Activated naive CD8-positive, alpha-beta T cell treated with anti-CD3 and anti-CD28 coated beads, Interleukin-2, amount 10 ng/mL, durations not matched to agents 7 days and 5 days (primary cell): ENCODE data around the gene ADAM12. TPM values are rescaled to one million over a fixed set of nuclear protein-coding genes. Genes with fewer than 3 reads are reported as not detected.
"Not testable (repeated sequence)": the region's sequence is repeated elsewhere in the genome, so short reads cannot be mapped to it uniquely, and the experiment has no call there.

Source experiments
- ATAC-seq: fragments of 150-1000 bp; cut with Tn5 transposase; one replicate; pipeline ENCODE4 v1.10.0; 2021; ENCODE audit warnings: low read depth, moderate library complexity
- POLR2A ChIA-PET: fragments of 350-600 bp; sonication (Branson Sonifier 250); formaldehyde crosslinking; loops from one replicate; lab custom pipeline; 2021; ENCODE audit warnings: antibody characterized with exemption; lab: Charles Lee
- DNase-seq: peaks from one replicate; pipeline ENCODE4 v3.0.0; 2021
- H3K27ac Mint-ChIP-seq: one replicate; pipeline ENCODE4 v1.8.0; 2022; ENCODE audit warnings: mild to moderate bottlenecking, mixed read lengths
- H3K27me3 Mint-ChIP-seq: one replicate; pipeline ENCODE4 v1.8.0; 2022; ENCODE audit warnings: mild to moderate bottlenecking, moderate library complexity, mixed read lengths
- H3K36me3 Mint-ChIP-seq: one replicate; pipeline ENCODE4 v1.8.0; 2021; ENCODE audit warnings: mild to moderate bottlenecking, mixed read lengths
- H3K4me1 Mint-ChIP-seq: one replicate; pipeline ENCODE4 v1.8.0; 2021; ENCODE audit warnings: mixed read lengths
- H3K4me3 Mint-ChIP-seq: one replicate; pipeline ENCODE4 v1.8.0; 2022; ENCODE audit warnings: mild to moderate bottlenecking, moderate library complexity, mixed read lengths
- H3K9me3 Mint-ChIP-seq: one replicate; pipeline ENCODE4 v1.8.0; 2021; ENCODE audit warnings: mixed read lengths
- total RNA-seq, 2 experiments: library from RNA; stranded (reverse); gene quantifications; one replicate each; pipeline ENCODE4 v1.2.3, GENCODE V29; 2021

Gene ADAM12
- total RNA-seq, 2 experiments from 2014 or later = 0.17 to 0.39 TPM

DNA sequence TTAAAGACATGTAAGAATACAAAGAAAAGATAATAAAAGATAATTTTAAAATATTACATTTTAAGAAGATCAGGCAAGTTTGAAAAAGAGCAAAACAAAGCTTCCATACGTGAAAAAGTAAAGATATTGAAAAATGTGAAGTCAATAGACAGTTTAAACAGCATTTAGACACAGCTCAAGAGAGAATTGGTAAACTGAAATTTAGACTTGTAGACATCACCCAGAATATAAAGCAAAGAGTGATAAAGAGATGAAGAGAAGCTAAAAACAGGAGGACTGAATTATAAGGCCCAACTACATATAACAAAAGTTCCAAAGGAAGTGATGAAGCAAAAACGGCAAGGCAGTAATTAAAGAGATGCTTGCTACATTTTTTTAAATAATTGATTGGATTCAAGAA lies 13.8 kb downstream of the ADAM12 start:
- H3K9me3 Mint-ChIP-seq = peaks cover 2% of the 10 kb centered on the region
- POLR2A ChIA-PET = no interaction called here
- H3K4me1 Mint-ChIP-seq = no peaks in the 10 kb centered on the region
- H3K36me3 Mint-ChIP-seq = no peaks in the 10 kb centered on the region
- DNase-seq (no peak), ATAC-seq (no peak)
- no peaks in the 10 kb centered on the region for H3K27me3 Mint-ChIP-seq
- H3K27ac Mint-ChIP-seq = no peak overlapping the region
- H3K4me3 Mint-ChIP-seq = no peak overlapping the region

DNA sequence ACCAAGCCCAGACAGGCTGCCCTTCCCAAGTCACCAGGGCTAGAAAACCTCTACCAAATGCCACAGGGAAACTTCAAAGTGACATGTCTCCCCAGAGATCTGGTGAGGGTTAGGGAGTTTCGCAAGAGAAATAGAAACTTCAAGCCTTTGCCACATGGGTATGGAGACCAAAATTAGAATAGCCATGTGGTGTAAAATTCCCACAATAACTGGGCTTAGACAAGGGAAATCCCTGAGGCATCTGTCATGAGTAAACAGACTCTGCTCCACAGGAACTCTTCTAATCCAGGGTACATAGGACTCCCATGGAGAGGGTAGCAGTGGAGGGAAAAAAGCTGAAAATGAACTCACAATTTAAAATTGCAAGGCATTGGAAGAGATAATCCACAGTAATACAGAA lies 14.3 kb downstream of the ADAM12 start:
- POLR2A ChIA-PET = no interaction called here
- no peak overlapping the region for H3K27ac Mint-ChIP-seq

DNA sequence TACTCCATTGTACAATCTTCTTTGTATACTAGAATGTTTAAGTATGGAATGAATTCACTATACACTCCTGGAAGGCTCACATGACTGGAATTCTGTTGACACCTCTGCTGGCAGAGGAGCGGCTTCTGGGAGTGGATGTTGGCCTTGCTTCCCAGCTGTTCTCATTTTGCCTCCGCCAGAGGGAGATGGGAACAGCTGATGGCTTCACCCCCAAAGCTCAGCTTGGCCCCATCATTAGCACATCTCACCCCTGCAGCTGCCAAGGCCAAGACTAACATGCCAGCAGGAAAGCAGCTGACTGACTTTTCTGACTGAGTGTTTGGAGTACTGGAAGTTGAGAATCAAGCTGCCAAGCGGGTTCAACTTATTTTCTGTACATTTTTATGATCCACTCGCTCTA lies 15.1 kb downstream of the ADAM12 start:
- ATAC-seq = no peak

More for the DNA sequence above, 14.3 kb downstream of the ADAM12 start:
- Mint-ChIP-seq H3K4me3 (no peak overlapping the region), H3K27me3 (no peaks in the 10 kb centered on the region), H3K4me1 (no peaks in the 10 kb centered on the region), H3K36me3 (no peaks in the 10 kb centered on the region), H3K9me3 (peaks cover 2% of the 10 kb centered on the region)
- DNase-seq = no peak
- ATAC-seq = no peak

DNA sequence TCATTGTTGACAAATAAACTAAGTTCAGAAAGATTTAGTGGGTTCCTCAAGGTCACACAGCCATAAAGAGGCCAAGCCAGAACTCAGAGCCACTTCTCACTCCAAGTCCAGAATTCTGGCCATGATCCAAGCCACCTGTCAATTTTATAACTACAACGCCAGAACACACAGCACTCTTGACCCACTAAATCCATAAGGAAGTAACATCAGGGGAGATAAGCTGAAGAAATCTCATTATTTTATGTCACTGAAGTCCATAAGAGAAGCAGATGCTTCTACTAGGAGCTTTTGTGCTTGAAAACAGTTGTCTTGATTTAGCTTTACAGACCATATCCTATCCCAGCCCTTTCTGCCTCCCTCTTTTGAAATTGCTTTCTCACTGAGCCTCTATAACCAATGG lies 15.9 kb downstream of the ADAM12 start:
- Mint-ChIP-seq H3K36me3 (no peaks in the 10 kb centered on the region), H3K27ac (no peak overlapping the region), H3K4me3 (no peak overlapping the region), H3K4me1 (no peaks in the 10 kb centered on the region), H3K9me3 (peaks cover 2% of the 10 kb centered on the region), H3K27me3 (no peaks in the 10 kb centered on the region)
- ATAC-seq = no peak
- POLR2A ChIA-PET = no interaction called here
- no peak for DNase-seq

More for the DNA sequence above, 15.1 kb downstream of the ADAM12 start:
- H3K27ac Mint-ChIP-seq = no peak overlapping the region
- no peaks in the 10 kb centered on the region for H3K27me3 Mint-ChIP-seq
- no peak for DNase-seq
- H3K36me3 Mint-ChIP-seq = no peaks in the 10 kb centered on the region
- POLR2A ChIA-PET = no interaction called here
- H3K4me3 Mint-ChIP-seq = no peak overlapping the region
- H3K9me3 Mint-ChIP-seq = peaks cover 2% of the 10 kb centered on the region
- H3K4me1 Mint-ChIP-seq = no peaks in the 10 kb centered on the region

DNA sequence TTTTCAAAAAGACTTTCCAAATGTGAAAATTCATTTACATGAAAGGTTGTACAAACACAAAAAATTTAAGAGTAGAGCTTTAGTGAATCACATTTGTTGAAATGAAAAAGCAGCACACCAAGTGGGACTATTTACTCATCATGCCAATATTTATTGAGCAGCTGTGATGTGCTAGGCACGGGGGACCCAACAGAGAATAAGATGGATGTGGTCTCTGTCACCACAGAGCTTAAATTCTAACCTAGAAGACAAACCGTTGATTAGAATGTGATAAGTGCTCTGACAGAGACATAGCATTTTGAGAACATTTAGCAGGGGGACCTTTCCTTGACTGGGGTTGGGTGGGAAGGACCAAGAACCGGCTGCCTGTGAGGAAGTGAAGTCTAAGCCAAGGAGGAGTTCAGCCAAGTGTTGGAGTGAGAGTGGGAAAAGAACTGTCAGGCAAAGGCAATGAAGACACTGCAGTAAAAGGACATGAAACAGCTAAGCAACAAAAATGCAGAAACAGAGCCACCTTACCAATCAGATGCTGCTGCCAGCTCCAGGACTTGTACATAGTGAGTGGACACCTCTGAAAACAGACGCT lies 19.1 kb downstream of the ADAM12 start:
- Mint-ChIP-seq H3K27ac (no peak overlapping the region), H3K36me3 (no peaks in the 10 kb centered on the region), H3K9me3 (no peaks in the 10 kb centered on the region), H3K27me3 (no peaks in the 10 kb centered on the region), H3K4me1 (no peaks in the 10 kb centered on the region), H3K4me3 (no peak overlapping the region)
- DNase-seq (no peak), ATAC-seq (no peak)
- POLR2A ChIA-PET = no interaction called here

DNA sequence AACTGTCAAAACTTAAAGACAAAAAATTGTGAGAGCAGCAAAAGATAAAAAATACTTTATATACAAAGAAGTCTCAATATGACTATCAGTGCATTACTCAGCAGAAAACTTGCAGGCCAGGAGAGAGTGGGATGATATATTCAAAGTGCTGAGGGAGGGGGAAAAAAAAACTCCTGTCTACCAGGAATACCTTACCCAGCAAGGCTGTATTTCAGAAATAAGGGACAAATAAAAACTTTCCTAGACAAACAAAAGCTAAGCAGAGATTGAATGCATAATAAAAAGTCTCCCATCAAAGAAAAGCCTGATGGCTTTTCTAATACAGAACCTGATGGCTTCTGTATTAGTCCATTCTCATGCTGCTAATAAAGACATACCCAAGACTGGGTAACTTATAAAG lies 31.1 kb downstream of the ADAM12 start:
- Mint-ChIP-seq H3K4me3 (no peak overlapping the region), H3K9me3 (peaks cover 14% of the 10 kb centered on the region), H3K4me1 (no peaks in the 10 kb centered on the region), H3K27ac (no peak overlapping the region), H3K36me3 (no peaks in the 10 kb centered on the region), H3K27me3 (no peaks in the 10 kb centered on the region)
- POLR2A ChIA-PET = no interaction called here
- no peak for DNase-seq
- no peak for ATAC-seq

DNA sequence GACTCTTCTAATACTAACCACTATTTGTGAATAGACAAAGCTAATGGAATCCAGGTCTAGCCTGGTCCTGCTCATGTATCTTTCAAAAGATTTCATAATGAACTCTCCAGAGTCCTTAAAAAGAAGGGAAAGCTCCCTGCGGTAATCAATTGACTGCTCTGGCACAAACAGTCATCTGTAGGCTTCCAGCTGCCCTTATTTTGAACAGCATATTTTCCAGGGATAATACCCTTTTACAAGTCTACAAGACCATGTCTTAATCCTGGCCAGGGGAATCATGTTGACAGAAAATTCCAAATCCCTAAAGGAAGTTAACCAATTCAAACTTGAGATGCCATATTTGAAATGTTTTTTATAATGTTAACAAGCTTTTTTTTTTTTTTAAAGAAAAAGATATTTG lies 34.6 kb downstream of the ADAM12 start:
- Mint-ChIP-seq H3K27ac (no peak overlapping the region), H3K27me3 (no peaks in the 10 kb centered on the region), H3K4me3 (no peak overlapping the region), H3K4me1 (no peaks in the 10 kb centered on the region), H3K36me3 (no peaks in the 10 kb centered on the region), H3K9me3 (peaks cover 10% of the 10 kb centered on the region)
- DNase-seq (no peak), ATAC-seq (no peak)
- POLR2A ChIA-PET = no interaction called here

DNA sequence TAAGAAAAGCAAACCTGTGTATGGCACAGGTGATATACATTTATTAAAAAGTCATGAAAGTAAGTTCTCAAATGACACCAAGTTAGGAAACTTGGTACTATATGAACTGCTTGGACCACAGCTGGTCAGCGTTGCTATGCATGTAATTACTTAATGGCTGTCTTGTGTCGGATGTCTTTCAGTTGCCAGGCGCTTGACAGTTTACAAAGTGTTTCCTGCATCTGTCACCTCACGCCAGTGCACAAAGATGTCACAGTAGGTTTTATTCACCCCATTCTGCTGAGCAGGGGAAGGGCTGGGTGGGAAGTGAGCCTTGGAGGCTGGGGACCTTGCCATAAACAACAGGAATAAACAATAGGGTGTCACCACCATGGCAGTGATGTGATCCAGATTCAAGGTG lies 35.8 kb downstream of the ADAM12 start:
- H3K27me3 Mint-ChIP-seq = no peaks in the 10 kb centered on the region
- DNase-seq (no peak), ATAC-seq (no peak)
- H3K27ac Mint-ChIP-seq = no peak overlapping the region
- H3K9me3 Mint-ChIP-seq = peaks cover 7% of the 10 kb centered on the region
- no peaks in the 10 kb centered on the region for H3K4me1 Mint-ChIP-seq
- H3K36me3 Mint-ChIP-seq = no peaks in the 10 kb centered on the region
- H3K4me3 Mint-ChIP-seq = no peak overlapping the region
- POLR2A ChIA-PET = no interaction called here

DNA sequence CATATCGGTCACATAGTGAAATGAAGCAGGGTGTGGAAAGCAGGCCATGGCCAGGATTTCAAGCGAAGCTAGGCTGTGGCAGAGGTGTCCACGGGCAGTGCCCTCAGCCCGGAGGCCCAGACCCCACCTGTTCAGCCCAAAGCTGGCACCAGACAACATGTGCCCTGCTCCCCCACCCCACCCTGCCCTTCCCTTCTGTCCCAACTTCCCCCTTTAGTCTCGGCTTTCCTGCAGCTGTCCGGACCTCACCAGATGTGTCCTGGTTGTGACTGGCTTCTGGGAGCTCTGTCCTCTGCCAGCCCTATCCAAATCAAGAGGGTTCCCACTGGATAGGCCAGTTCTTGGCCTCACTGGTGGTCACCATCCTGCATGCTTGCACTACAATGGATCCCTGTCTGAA lies 37.3 kb downstream of the ADAM12 start:
- no peak overlapping the region for H3K4me3 Mint-ChIP-seq
- H3K9me3 Mint-ChIP-seq = peaks cover 2% of the 10 kb centered on the region
- DNase-seq = no peak
- no peaks in the 10 kb centered on the region for H3K4me1 Mint-ChIP-seq
- no peak overlapping the region for H3K27ac Mint-ChIP-seq
- H3K27me3 Mint-ChIP-seq = no peaks in the 10 kb centered on the region
- H3K36me3 Mint-ChIP-seq = no peaks in the 10 kb centered on the region
- ATAC-seq = no peak
- POLR2A ChIA-PET = no interaction called here

DNA sequence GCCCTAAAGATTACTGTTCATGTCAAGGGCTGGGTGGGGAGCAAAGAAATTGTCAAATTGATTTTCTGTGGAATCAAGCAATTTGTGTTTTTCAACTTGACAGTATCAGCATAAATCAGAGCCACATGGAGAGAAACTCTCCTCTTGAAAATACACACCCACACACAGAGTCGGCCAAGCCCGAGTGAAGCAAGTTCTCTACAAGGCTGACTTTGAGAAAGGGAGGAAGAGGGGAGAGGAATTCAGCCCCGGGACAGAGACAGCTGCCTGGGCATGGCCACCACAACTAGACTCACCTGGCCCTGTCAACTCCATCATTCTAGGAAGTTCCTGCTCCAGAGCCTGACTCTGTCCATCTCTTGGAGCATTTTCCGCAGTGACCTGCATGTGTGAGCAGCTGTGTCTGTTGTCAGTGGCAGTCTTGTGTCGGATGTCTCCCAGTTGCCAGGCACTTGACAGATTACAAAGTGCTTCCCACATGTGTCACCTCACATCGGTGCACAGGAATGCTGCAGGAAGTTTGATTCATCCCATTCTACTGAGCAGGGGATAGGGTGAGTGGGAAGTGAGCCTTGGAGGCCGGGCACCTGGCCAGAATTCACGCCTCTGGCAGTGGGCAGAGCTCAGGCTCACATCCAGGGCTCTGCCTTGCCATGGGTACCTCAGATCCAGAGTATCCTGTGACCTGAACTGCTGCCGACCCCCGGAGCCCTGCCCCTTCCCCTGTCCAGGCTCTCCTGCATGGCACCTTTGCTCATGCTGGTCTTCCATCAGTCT lies 37.9 kb downstream of the ADAM12 start:
- no peak for ATAC-seq
- no peak for DNase-seq
- no peaks in the 10 kb centered on the region for H3K4me1 Mint-ChIP-seq
- H3K36me3 Mint-ChIP-seq = no peaks in the 10 kb centered on the region
- no peak overlapping the region for H3K4me3 Mint-ChIP-seq
- POLR2A ChIA-PET = no interaction called here
- no peak overlapping the region for H3K27ac Mint-ChIP-seq
- H3K9me3 Mint-ChIP-seq = no peaks in the 10 kb centered on the region
- H3K27me3 Mint-ChIP-seq = no peaks in the 10 kb centered on the region

DNA sequence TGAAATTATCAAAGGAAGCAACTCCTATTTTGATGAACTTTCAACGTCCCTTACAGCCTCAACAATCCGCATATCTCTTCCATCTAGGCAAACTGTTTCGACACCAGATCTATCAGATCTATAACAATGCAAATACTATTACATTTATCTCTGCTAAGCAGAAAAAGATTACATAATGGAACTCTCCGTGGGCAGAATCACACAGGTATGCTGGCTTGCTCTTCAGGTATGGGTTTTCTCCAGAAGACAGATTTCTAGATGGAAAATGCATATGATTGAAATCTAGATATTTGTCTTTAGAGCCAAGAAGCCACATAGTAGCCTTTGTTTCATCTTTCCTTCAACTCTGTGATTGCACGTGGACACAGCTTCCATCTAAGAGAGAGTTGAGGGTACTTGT lies 38.6 kb downstream of the ADAM12 start:
- Mint-ChIP-seq H3K36me3 (no peaks in the 10 kb centered on the region), H3K27me3 (no peaks in the 10 kb centered on the region), H3K9me3 (no peaks in the 10 kb centered on the region), H3K27ac (no peak overlapping the region), H3K4me3 (no peak overlapping the region), H3K4me1 (no peaks in the 10 kb centered on the region)
- no peak for ATAC-seq
- DNase-seq = no peak
- POLR2A ChIA-PET = no interaction called here

DNA sequence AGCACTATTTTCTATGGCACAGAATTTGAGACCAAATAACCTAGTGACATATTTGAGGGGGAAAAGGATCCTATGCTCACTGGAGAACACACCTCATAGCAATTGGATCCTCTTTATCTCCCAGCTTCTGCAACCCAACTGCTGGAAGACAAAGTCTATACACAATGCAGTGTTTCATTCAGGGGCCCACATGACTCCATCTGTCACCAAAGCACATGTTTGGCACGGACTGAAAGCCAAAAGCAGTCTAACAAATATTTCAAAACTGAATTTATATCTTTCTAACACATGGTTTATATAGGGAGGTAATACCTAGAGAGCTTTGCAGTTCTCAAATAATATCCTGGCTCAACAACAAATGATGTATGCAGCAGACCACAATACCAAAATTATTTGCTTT lies 39.2 kb downstream of the ADAM12 start:
- H3K27ac Mint-ChIP-seq = no peak overlapping the region

DNA sequence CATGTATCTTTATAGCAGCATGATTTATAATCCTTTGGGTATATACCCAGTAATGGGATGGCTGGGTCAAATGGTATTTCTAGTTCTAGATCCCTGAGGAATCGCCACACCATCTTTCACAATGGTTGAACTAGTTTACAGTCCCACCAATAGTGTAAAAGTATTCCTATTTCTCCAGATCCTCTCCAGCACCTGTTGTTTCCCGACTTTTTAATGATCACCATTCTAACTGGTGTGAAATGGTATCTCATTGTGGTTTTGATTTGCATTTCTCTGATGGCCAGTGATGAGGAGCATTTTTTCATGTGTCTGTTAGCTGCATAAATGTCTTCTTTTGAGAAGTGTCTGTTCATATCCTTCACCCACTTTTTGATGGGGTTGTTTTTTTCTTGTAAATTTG lies 44.8 kb downstream of the ADAM12 start:
- H3K4me3 Mint-ChIP-seq, DNase-seq, H3K36me3 Mint-ChIP-seq, ATAC-seq, POLR2A ChIA-PET, H3K4me1 Mint-ChIP-seq, H3K9me3 Mint-ChIP-seq, H3K27me3 Mint-ChIP-seq, H3K27ac Mint-ChIP-seq: not testable (repeated sequence)

More for the DNA sequence above, 39.2 kb downstream of the ADAM12 start:
- Mint-ChIP-seq H3K27me3 (no peaks in the 10 kb centered on the region), H3K4me1 (no peaks in the 10 kb centered on the region), H3K4me3 (no peak overlapping the region), H3K9me3 (no peaks in the 10 kb centered on the region), H3K36me3 (no peaks in the 10 kb centered on the region)
- POLR2A ChIA-PET = no interaction called here
- DNase-seq (no peak), ATAC-seq (no peak)

DNA sequence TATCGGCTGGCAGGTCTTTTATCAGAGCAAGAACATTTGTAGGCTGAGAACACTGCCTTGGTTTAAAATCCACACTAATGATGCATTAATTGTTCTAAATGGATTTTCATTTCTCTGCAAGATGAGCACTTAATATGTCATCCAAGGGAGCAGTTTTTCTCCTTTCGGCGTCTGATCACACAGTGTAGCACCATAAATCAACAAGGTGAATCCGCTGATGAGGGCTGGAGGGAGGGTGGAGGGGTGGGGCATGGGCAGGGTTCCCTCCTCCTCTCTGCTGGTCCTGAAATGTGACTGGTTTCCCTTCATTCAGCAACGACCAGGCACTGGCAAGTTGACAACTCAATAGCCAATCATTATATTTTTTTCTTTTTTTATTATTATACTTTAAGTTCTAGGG lies 45.6 kb downstream of the ADAM12 start:
- POLR2A ChIA-PET = no interaction called here
- Mint-ChIP-seq H3K27ac (no peak overlapping the region), H3K36me3 (no peaks in the 10 kb centered on the region), H3K27me3 (no peaks in the 10 kb centered on the region), H3K4me3 (no peak overlapping the region), H3K9me3 (peaks cover 4% of the 10 kb centered on the region), H3K4me1 (no peaks in the 10 kb centered on the region)
- ATAC-seq (no peak), DNase-seq (no peak)
